Sigmoid colon (tissue), 4 donors: ENCODE measurements around the gene CPXM2.

Experiments
- EP300 ChIP-seq, 4 donors: sonication (generic); formaldehyde crosslinking; IDR thresholded peaks; one replicate each; pipeline ENCODE4 v1.6.1; 2017; ENCODE audit warnings: antibody characterized with exemption in 4 of 4
- POLR2A ChIP-seq, 2 donors: fragments of 450-650 bp; IDR thresholded peaks; one replicate each; pipeline ENCODE4 v1.6.1; 2016; ENCODE audit warnings: antibody characterized with exemption in 2 of 2, mild to moderate bottlenecking in 2 of 2, moderate library complexity in 2 of 2
- POLR2AphosphoS5 ChIP-seq, 4 donors: sonication (generic); formaldehyde crosslinking; IDR thresholded peaks; one replicate each; pipeline ENCODE4 v1.6.1; 2017; ENCODE audit warnings: antibody characterized with exemption in 4 of 4
- TF ChIP-seq, protein P1 (sequence below), 4 experiments: fragments of 450-650 bp in 3 of 4; fragments of 200-600 bp in 1 of 4; IDR thresholded peaks; one replicate each; pipeline ENCODE4 v1.5.1; 2016 to 2019; ENCODE audit warnings: antibody characterized with exemption in 4 of 4, mild to moderate bottlenecking in 3 of 4, moderate library complexity in 2 of 4

GRCh38 chr10:123884351-123884906 is 7.2 kb downstream of the CPXM2 start:
- TF ChIP-seq, protein P1, sequence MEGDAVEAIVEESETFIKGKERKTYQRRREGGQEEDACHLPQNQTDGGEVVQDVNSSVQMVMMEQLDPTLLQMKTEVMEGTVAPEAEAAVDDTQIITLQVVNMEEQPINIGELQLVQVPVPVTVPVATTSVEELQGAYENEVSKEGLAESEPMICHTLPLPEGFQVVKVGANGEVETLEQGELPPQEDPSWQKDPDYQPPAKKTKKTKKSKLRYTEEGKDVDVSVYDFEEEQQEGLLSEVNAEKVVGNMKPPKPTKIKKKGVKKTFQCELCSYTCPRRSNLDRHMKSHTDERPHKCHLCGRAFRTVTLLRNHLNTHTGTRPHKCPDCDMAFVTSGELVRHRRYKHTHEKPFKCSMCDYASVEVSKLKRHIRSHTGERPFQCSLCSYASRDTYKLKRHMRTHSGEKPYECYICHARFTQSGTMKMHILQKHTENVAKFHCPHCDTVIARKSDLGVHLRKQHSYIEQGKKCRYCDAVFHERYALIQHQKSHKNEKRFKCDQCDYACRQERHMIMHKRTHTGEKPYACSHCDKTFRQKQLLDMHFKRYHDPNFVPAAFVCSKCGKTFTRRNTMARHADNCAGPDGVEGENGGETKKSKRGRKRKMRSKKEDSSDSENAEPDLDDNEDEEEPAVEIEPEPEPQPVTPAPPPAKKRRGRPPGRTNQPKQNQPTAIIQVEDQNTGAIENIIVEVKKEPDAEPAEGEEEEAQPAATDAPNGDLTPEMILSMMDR (IDR thresholded peaks at IDR 0.05) = no peak
- no peak for TF ChIP-seq POLR2AphosphoS5 (IDR thresholded peaks at IDR 0.05)
- TF ChIP-seq EP300 (IDR thresholded peaks at IDR 0.05) = no peak
- no peak for TF ChIP-seq POLR2A (IDR thresholded peaks at IDR 0.05)
